Measurements from ENCODE around the gene ODF4.

Gene ODF4, protein sequence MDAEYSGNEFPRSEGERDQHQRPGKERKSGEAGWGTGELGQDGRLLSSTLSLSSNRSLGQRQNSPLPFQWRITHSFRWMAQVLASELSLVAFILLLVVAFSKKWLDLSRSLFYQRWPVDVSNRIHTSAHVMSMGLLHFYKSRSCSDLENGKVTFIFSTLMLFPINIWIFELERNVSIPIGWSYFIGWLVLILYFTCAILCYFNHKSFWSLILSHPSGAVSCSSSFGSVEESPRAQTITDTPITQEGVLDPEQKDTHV

DNA sequence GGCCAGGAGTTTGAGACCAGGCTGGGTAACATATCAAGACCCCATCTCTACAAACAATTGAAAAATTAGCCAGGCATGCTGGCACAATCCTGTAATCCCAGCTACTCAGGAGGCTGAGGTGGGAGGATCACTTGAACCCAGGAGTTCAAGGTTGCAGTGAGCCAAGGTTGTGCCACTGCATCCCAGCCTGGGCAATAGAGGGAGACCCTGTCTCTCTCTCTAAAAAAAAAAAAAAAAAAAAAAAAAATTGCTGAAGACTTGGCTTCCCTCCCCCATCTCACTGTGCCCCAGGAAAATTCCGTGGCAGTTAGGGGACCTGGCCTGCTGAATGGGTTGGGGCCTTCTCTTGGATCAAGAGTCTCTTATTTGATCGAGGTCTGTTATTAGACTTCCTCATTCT, at the start of gene ODF4:
Gene ODF4, plus strand, starts transcription at position 301 of the 400 bp plus-strand sequence. CDS start 212 bp downstream, outside the sequence.
- TF ChIP-seq, protein P1, sequence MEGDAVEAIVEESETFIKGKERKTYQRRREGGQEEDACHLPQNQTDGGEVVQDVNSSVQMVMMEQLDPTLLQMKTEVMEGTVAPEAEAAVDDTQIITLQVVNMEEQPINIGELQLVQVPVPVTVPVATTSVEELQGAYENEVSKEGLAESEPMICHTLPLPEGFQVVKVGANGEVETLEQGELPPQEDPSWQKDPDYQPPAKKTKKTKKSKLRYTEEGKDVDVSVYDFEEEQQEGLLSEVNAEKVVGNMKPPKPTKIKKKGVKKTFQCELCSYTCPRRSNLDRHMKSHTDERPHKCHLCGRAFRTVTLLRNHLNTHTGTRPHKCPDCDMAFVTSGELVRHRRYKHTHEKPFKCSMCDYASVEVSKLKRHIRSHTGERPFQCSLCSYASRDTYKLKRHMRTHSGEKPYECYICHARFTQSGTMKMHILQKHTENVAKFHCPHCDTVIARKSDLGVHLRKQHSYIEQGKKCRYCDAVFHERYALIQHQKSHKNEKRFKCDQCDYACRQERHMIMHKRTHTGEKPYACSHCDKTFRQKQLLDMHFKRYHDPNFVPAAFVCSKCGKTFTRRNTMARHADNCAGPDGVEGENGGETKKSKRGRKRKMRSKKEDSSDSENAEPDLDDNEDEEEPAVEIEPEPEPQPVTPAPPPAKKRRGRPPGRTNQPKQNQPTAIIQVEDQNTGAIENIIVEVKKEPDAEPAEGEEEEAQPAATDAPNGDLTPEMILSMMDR (IDR thresholded peaks at IDR 0.05; ENCODE audit: unreplicated experiment in 3 of 3), result no peak
- Mint-ChIP-seq H3K4me3 (no peak within 1 kb of the TSS), H3K36me3 (ENCODE audit: low read depth) (no peaks in the 10 kb centered on the region), H3K27me3 (ENCODE audit: low read depth) (peaks cover 4% of the 10 kb centered on the region), H3K27ac (no peak within 1 kb of the TSS), H3K9me3 (no peaks in the 10 kb centered on the region), H3K4me1 (peaks cover 6% of the 10 kb centered on the region)

DNA sequence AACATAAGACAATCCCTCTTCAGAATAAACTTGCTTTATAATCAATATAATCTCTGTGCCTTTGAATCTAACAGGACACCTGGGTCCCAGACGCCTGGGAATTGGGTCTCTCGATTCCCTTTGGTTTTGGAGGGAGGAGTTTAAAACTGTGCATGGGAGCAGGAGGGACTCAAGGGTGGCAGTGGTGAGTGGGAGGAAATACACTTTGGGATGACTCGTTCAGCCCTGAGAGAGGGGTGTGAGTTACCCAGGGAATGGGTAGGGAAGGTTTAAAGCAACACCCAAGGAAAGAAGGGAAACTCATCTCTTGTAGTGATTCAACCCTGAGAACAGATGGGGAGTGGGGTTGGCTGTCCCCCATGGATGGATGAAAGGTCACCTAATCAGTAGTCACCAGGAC, 49.6 kb upstream of the ODF4 start:
- H3K36me3 Mint-ChIP-seq (ENCODE audit: low read depth), result peaks cover 6% of the 10 kb centered on the region
- TF ChIP-seq, protein P1 (IDR thresholded peaks at IDR 0.05; ENCODE audit: unreplicated experiment in 3 of 3), result no peak
- peaks cover 25% of the 10 kb centered on the region for H3K4me1 Mint-ChIP-seq
- H3K4me3 Mint-ChIP-seq, result peak overlapping the region; percentile 96 to 99 (median 97)
- H3K27me3 Mint-ChIP-seq (ENCODE audit: low read depth), result no peaks in the 10 kb centered on the region
- no peaks in the 10 kb centered on the region for H3K9me3 Mint-ChIP-seq
- H3K27ac Mint-ChIP-seq, result peak overlapping the region in 2 of 3 experiments; percentile 42 to 70

DNA sequence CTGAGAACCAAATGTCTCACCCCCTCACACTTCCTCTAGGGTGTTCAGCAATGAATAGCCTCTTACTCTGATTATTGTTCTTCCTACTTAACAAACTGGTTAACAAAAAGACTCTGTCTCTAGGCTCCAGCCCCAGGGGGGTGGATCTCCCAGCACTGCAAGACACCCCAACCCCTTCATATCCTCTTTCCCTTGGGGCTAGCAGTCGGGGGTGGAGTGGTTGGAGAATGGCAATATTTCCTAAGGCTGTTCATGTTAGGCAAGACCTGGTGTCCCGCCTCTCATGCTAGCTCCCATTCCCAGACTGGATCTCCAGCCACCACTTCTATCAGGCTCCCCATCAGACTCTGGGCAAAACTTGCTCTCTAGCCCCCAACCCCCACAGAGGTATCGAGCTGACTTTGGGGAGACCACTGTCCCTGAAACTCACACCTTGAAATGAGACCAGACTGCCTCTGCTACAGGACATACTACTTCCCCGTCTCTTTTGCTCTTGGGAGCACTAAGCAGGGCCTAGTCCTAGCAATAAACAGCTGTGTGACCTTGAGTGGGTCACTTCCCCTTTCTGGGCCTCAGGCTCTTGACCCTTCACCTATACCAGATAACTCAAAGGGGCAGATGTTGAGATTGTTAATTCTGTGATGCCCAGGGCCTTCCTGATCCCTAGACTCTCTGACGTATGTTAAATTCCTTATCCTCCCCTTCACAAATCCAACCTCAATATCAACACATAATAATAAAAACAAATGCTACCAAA, 46.8 kb upstream of the ODF4 start:
- H3K36me3 Mint-ChIP-seq (ENCODE audit: low read depth), result peaks cover 6% of the 10 kb centered on the region
- H3K4me3 Mint-ChIP-seq, result peak overlapping the region; percentile 30 to 74 (median 47)
- no peaks in the 10 kb centered on the region for H3K9me3 Mint-ChIP-seq
- peak overlapping the region in 2 of 3 experiments; percentile 22 to 29 for H3K27ac Mint-ChIP-seq
- peaks cover 22% of the 10 kb centered on the region for H3K4me1 Mint-ChIP-seq
- no peaks in the 10 kb centered on the region for H3K27me3 Mint-ChIP-seq (ENCODE audit: low read depth)
- TF ChIP-seq, protein P1 (IDR thresholded peaks at IDR 0.05; ENCODE audit: unreplicated experiment in 3 of 3), result no peak

DNA sequence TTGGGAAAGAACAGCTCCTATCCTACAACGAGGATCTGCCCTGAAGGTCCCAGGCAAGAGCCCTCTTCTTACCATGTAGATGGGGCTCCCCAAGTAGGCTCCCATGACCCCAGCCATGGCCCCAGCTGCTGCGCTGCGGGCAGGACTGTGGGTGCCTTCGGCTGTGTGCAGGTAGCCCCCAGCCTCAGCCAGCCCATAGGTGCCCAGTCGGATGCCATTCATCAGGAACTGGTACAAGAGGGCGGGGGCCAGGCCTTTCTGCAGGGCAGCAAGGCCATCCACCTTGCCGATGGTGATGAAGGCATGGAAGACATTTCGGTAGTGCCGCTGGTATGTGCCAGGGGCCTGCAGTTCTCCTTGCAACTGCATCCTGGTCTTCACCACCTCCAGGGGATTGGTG, 45.3 kb upstream of the ODF4 start:
- Mint-ChIP-seq H3K27me3 (ENCODE audit: low read depth) (no peaks in the 10 kb centered on the region), H3K9me3 (no peaks in the 10 kb centered on the region), H3K4me1 (peaks cover 21% of the 10 kb centered on the region), H3K27ac (peak overlapping the region; percentile 57 to 95 (median 94)), H3K36me3 (ENCODE audit: low read depth) (peaks cover 6% of the 10 kb centered on the region), H3K4me3 (peak overlapping the region; percentile 83 to 89 (median 84))
- TF ChIP-seq, protein P1 (IDR thresholded peaks at IDR 0.05; ENCODE audit: unreplicated experiment in 3 of 3), result no peak

DNA sequence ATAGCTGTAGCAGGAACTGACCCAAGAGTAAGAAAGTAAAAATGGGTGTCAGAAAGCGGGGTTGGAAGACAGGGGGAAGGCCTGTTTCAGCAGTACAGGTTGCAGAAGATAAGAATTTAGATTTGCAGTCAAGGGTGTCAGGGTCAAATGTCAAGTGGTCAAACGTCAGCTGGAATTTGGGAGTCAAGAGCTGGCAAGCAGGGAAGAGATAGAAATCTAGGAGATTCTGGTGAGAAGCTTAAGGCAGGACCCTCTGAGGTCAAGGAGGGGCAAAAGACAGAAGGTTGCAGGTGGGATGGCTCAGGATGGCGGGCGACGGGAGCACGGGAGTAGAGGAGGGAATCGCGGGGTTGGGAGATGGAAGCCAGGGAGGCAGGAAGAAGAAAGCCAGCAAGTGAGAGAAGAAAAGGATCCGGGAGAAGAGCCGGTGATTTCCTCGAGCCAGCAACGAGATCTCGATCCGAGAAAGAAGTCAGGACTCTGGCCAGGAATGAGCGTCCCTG, 44.8 kb upstream of the ODF4 start:
- Mint-ChIP-seq H3K36me3 (ENCODE audit: low read depth) (peaks cover 5% of the 10 kb centered on the region), H3K27ac (peak overlapping the region; percentile 57 to 95 (median 94)), H3K4me1 (peaks cover 19% of the 10 kb centered on the region), H3K4me3 (peak overlapping the region; percentile 83 to 89 (median 84)), H3K27me3 (ENCODE audit: low read depth) (no peaks in the 10 kb centered on the region), H3K9me3 (no peaks in the 10 kb centered on the region)
- TF ChIP-seq, protein P1 (IDR thresholded peaks at IDR 0.05; ENCODE audit: unreplicated experiment in 3 of 3), result no peak

Measured in nephron (organoid).